Duodenal mucosa (tissue), 2 donors: ENCODE results near the gene PAX5.

Experiments used
- H3K27ac ChIP-seq: one replicate; pipeline ENCODE4 v1.7.0; 2013; ENCODE audit warnings: low read depth, low read length
- H3K27me3 ChIP-seq, 2 donors: one replicate each; pipeline ENCODE4 v1.7.0; 2013; ENCODE audit warnings: low read length in 2 of 2, control low read depth in 1 of 2; ENCODE audit not compliant: insufficient read depth in 2 of 2, control insufficient read depth in 1 of 2
- H3K36me3 ChIP-seq, 2 donors: one replicate each; pipeline ENCODE4 v1.7.0; 2013; ENCODE audit warnings: low read length in 2 of 2, control low read depth in 1 of 2; ENCODE audit not compliant: insufficient read depth in 2 of 2, control insufficient read depth in 1 of 2
- H3K4me1 ChIP-seq, 2 donors: one replicate each; pipeline ENCODE4 v1.7.0; 2013; ENCODE audit warnings: low read length in 2 of 2, control low read depth in 1 of 2; ENCODE audit not compliant: insufficient read depth in 2 of 2, control insufficient read depth in 1 of 2
- H3K4me3 ChIP-seq, 2 donors: one replicate each; pipeline ENCODE4 v1.7.0; 2013; ENCODE audit warnings: low read length in 2 of 2, low read depth in 1 of 2
- H3K9ac ChIP-seq, 2 donors: one replicate each; pipeline ENCODE4 v1.7.0; 2013; ENCODE audit warnings: low read length in 2 of 2, low read depth in 1 of 2
- H3K9me3 ChIP-seq, 2 donors: one replicate each; pipeline ENCODE4 v1.7.0; 2013; ENCODE audit warnings: low read length in 2 of 2, control low read depth in 1 of 2; ENCODE audit not compliant: control insufficient read depth in 1 of 2

The PAX5 gene

DNA sequence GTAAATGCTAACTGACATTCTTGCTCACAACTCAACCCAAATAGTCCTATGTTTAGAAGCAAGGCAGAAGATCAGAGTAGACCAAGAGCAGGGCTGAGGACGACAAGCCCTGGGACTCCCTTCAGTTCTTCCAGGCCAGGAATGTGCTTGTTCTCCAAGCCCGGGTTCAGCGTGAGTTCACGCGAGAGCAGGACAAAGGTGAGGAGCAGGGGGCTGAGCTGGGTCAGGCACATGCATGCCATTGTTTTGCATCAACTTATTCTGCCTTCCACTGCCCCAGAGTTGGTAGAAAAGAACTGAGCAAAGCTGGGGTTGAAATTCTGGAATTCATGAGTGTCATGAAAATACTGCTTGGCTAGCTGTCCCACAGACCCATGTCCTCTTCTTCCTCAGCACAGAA, 206.5 kb downstream of the PAX5 start:
- H3K27ac ChIP-seq, result no peak overlapping the region
- H3K4me1 ChIP-seq, result no peaks in the 10 kb centered on the region
- H3K9me3 ChIP-seq, result no peaks in the 10 kb centered on the region
- H3K4me3 ChIP-seq, result no peak overlapping the region
- no peaks in the 10 kb centered on the region for H3K36me3 ChIP-seq
- no peak overlapping the region for H3K9ac ChIP-seq
- H3K27me3 ChIP-seq, result no peaks in the 10 kb centered on the region

DNA sequence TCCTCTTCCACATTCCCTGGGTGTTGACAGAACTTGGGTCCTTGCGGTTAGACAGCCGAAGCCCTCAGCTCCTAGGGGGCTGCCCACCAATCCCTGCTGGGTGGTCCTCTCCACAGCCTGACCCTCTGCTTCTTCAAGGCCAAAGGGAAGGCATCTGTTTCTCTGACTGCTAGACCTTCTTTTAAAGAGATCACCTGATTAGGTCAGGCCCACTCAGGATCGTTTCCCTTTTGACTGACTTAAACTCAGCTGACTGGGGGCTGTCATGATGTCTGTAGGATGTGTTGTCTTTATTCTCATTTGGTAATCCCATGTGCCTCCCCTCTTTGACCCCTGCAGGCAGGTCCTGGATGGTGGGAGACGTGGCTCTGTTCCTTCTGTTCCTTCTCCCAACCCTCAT, 207.5 kb downstream of the PAX5 start:
- Histone ChIP-seq H3K27ac (no peak overlapping the region), H3K4me1 (no peaks in the 10 kb centered on the region), H3K27me3 (no peaks in the 10 kb centered on the region), H3K9ac (no peak overlapping the region), H3K4me3 (no peak overlapping the region), H3K9me3 (no peaks in the 10 kb centered on the region), H3K36me3 (no peaks in the 10 kb centered on the region)

DNA sequence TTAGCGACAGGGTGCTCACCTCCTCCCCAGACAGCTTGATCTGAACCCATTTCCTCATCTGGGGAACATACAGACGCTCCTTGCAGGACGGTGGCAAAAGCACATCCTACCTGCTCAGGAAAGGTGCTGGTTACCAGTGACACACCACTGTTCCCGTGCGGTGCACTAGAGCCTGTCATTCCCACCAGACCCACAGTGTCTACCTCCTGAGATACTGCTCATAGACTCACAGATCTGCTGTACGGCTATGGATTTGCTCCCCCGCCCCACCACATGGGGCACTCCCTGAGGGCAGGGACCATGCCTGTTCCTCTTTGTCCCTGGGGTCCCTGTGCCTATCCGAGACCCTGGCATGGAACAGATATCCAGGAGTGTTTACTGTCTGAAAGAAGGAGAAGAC, 208.9 kb downstream of the PAX5 start:
- Histone ChIP-seq H3K4me1 (no peaks in the 10 kb centered on the region), H3K36me3 (no peaks in the 10 kb centered on the region), H3K27me3 (no peaks in the 10 kb centered on the region), H3K27ac (no peak overlapping the region), H3K9me3 (no peaks in the 10 kb centered on the region), H3K4me3 (no peak overlapping the region), H3K9ac (no peak overlapping the region)

DNA sequence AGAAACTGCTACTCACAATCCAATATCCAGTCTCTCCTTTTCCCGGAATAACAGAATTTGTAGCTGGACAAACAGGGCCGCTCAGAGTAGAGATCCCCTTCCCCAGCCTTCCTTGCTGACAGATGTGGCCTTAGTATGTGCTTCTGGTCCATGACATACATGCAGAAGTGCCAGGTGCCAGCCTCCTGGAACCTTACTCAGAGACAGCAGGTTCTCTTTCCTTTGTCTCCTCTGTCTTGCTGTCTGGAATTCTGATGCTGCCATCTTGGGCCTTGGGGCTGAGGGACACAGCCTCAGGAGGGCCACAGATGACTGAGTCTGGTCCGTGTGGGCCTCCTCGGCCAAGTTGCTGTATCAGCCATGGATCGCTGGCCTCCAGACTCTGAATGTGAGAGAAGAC, 210.1 kb downstream of the PAX5 start:
- Histone ChIP-seq H3K4me1 (no peaks in the 10 kb centered on the region), H3K9me3 (no peaks in the 10 kb centered on the region), H3K27me3 (peaks cover 0 to 6% of the 10 kb centered on the region in 2 donors), H3K4me3 (no peak overlapping the region), H3K27ac (no peak overlapping the region), H3K9ac (no peak overlapping the region), H3K36me3 (no peaks in the 10 kb centered on the region)

DNA sequence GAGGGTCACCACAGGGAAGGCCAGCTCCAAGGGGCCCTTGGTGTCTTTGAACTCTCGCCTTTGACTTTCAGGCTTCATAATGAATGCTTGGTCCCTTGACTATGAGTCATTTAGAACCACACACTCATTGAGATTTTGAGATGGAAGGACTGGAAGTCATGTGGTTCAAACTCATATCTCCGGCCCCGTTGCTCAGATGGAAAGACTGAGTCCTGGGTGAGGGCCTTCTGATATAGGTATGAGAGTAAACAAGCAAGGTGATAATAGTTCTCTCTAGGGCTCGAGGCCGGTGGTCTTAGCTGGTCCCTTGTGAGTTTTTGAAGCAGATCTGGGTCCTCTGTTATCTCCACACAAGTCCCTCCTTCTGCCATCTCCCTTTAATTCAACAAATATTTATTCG, 210.6 kb downstream of the PAX5 start:
- peaks cover 3 to 9% of the 10 kb centered on the region in 2 donors for H3K27me3 ChIP-seq
- no peaks in the 10 kb centered on the region for H3K4me1 ChIP-seq
- H3K4me3 ChIP-seq, result no peak overlapping the region
- no peaks in the 10 kb centered on the region for H3K9me3 ChIP-seq
- H3K9ac ChIP-seq, result no peak overlapping the region
- H3K36me3 ChIP-seq, result no peaks in the 10 kb centered on the region
- H3K27ac ChIP-seq, result no peak overlapping the region

DNA sequence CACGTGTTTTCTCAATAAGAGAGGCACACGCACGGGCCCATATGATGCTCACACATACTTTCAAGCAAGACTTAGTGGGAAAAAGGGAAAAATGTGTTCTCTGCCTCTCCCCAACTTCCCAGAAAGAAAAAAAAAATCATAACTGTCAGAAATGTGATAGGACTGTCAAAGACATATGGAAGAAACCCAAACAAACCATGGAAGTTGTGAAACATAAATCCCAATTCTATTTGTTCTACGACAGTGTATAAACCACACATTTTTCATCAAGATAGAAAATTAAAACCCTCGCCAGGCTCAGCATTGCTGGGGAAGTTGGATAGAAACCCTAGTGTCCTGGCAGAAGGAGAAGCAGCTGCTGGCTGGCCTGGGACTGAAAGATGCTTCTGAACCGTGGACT, 211.9 kb downstream of the PAX5 start:
- Histone ChIP-seq H3K9ac (no peak overlapping the region), H3K9me3 (no peaks in the 10 kb centered on the region), H3K4me1 (no peaks in the 10 kb centered on the region), H3K36me3 (no peaks in the 10 kb centered on the region), H3K27me3 (peaks cover 14 to 15% of the 10 kb centered on the region in 2 donors), H3K27ac (no peak overlapping the region), H3K4me3 (no peak overlapping the region)

DNA sequence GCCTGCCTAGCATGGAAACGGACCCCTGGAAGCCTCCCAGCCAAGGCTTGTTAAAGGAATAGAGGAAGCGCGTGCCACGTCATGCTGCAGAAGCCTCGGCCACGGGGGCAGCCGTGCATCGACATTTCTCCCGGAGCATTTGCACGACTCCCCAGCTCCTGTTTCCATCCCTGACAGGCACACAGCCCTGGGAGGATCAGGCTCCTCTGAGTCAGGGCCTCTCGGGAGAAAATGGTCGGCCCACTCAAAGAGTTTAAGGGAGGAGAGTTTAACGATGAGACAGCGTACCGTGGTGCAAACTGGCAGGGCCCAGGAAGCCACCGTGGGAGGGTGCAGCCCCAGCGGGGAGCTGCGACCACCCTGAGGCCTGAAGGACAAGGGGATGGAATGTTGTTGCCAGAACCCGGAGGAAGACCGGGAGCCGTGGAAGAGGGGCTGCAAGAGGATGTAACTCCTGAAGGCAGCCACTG, 213.6 kb downstream of the PAX5 start:
- H3K27ac ChIP-seq, result no peak overlapping the region
- H3K4me1 ChIP-seq, result no peaks in the 10 kb centered on the region
- no peaks in the 10 kb centered on the region for H3K9me3 ChIP-seq
- H3K36me3 ChIP-seq, result no peaks in the 10 kb centered on the region
- H3K4me3 ChIP-seq, result no peak overlapping the region
- H3K27me3 ChIP-seq, result peaks cover 14 to 15% of the 10 kb centered on the region in 2 donors
- H3K9ac ChIP-seq, result no peak overlapping the region

DNA sequence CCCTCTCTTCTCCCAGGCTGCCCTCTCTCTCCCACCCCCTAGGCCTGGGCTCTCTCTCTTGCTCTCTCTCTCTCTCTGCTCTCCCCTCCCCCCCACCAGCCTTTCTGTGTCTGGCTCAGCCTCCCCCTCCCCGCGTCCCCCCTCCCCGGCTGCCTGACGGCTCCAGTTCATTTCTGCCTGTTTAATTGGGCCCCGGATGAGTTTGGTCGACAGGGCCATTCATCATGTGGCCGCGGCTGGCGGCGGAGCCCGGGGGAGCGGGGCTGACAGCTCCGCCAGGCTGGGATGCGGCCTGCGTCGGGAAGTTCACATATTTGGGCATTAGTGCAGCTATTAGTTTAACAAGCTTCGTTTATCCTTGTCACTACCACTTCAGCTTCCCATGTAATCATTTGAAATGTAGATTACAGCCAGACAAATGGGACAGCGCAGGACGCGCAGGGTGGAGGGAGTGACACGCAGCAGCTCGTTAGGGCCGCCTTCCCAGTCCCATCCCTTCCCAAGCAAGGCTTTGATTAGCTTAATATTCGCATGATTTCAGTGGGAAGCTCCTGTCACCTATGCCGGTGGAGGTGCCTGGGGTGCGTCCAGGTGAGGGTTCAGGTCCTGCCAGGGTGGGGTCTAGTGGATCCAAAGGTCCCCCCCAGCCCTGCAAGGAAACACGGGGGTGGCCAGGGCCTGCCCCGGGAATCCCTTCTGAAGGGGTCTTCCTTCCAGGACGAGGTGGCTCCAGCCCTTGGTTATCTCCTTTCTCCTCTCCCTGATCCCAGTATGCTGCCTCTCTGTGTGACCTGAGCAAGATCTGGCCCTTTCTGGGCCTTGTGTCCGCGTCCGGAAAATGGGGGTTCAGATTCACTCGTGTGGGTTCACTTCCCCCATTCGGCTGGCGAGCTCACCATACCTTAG, 214.8 kb downstream of the PAX5 start:
- H3K4me3 ChIP-seq, result peak overlapping the region; percentile 40 to 51
- H3K27ac ChIP-seq, result no peak overlapping the region
- no peaks in the 10 kb centered on the region for H3K4me1 ChIP-seq
- H3K27me3 ChIP-seq, result peaks cover 14 to 15% of the 10 kb centered on the region in 2 donors
- H3K36me3 ChIP-seq, result no peaks in the 10 kb centered on the region
- no peaks in the 10 kb centered on the region for H3K9me3 ChIP-seq
- no peak overlapping the region for H3K9ac ChIP-seq

DNA sequence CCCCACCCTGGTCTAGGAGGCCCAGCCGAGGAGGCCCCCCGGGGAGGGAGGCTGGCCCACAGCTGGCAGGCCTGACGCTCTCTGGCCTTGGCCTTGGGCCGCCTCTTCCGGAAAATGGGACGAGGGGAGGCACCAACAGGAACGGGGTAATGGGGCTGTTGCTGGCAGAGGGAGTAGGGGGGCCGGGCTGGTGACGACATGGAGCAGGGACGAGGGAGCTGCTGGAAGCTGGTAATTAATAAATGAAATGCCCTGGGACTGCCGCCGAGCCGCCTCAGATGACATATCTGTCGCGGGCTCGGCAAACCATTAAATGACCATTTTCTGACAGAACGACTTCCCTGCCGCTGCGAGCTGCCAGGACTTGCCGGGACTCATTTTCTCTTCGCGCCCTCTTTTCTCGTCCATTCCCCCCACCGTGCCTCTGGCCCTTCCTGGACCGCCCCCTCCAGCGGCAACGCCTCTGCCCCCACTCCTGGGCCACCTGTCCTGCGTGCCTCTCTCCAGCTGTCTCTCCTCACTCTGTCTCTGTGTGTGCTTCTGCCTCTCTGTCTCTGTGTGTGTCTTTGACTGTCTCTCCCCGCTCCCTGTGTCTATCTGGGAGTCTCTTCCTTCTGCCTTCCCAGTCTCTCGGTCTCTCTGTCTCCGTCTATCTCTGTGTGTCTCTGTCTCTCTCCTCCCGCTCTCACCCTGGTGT, 215.7 kb downstream of the PAX5 start:
- no peak overlapping the region for H3K27ac ChIP-seq
- H3K27me3 ChIP-seq, result peaks cover 14 to 15% of the 10 kb centered on the region in 2 donors
- H3K9me3 ChIP-seq, result no peaks in the 10 kb centered on the region
- H3K4me1 ChIP-seq, result no peaks in the 10 kb centered on the region
- no peak overlapping the region for H3K9ac ChIP-seq
- peak overlapping the region; percentile 40 to 51 for H3K4me3 ChIP-seq
- no peaks in the 10 kb centered on the region for H3K36me3 ChIP-seq

DNA sequence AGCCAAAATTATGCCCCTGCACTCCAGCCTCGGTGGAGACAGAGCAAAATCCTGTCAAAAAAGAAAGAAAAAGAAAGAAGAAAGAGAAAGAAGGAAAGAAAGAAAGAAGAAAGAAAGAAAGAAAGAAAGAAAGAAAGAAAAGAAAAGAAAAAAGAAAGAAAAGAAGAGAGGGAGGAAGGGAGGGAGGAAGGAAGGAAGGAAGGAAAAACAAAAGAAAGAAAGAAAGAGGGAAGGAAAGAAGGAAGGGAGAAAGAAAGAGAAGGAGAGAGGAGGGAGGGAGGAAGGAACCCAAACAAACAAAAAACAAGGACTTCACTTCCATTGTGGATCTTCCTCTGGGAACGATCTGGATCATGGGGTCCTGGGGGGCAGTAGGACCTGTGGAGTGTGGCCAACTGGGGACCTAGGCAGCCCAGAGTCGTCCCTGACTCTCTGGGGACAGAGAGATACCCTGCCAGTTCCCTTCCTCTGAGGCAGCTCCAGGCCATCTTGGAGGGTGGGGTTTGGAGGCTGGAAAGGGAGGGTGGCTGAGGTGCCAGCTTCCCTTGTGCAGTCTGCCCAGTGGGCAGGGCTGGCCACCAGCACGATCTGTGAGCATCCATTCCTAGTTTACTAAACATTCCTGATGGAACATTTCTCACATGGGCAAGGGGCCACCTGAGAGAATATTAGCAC, 216.8 kb downstream of the PAX5 start:
- Histone ChIP-seq H3K4me3 (no peak overlapping the region), H3K9me3 (no peaks in the 10 kb centered on the region), H3K27me3 (peaks cover 14 to 15% of the 10 kb centered on the region in 2 donors), H3K36me3 (no peaks in the 10 kb centered on the region), H3K9ac (no peak overlapping the region), H3K4me1 (no peaks in the 10 kb centered on the region), H3K27ac (no peak overlapping the region)
